ENCODE results near the gene RBFOX1.

The RBFOX1 gene

DNA sequence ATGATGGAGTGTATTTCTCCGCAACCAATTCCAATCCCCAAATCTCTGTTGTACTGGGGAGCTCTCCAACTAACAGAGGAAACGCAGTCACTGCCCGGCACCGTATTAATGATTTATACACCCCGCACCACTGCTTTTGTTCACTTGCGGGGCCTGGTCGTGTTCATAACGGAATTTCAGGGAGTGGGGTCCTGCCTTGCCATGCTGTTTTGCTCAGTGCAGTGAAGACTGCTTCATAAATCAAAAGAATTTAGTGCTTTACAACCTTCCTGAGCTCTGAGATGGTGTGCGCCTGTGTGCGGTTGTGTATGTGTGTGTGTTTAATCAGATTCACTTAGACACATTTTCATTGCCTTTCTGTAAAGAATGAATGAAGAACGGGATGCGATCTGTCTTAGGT, 18.5 kb upstream of the RBFOX1 start:
- H3K4me1 ChIP-seq, result no peaks in the 10 kb centered on the region
- H3K4me3 ChIP-seq, result no peak overlapping the region
- no peak overlapping the region for H3K9ac ChIP-seq
- no peaks in the 10 kb centered on the region for H3K9me3 ChIP-seq
- no peaks in the 10 kb centered on the region for H3K27me3 ChIP-seq
- no peaks in the 10 kb centered on the region for H4K20me1 ChIP-seq
- H3K36me3 ChIP-seq, result no peaks in the 10 kb centered on the region
- no peak overlapping the region for H3K4me2 ChIP-seq
- no peak for TF ChIP-seq Cebpa-rat (IDR thresholded peaks at IDR 0.05)
- no peak overlapping the region for H3K27ac ChIP-seq

GRCh38 chr16:7315813-7316212, 16.8 kb upstream of the RBFOX1 start:
- TF ChIP-seq Cebpa-rat (IDR thresholded peaks at IDR 0.05), result no peak
- H3K4me1 ChIP-seq, result no peaks in the 10 kb centered on the region
- no peaks in the 10 kb centered on the region for H3K36me3 ChIP-seq
- H3K4me2 ChIP-seq, result no peak overlapping the region
- no peaks in the 10 kb centered on the region for H3K9me3 ChIP-seq
- no peak overlapping the region for H3K9ac ChIP-seq
- H3K27me3 ChIP-seq, result no peaks in the 10 kb centered on the region
- no peak overlapping the region for H3K4me3 ChIP-seq
- H4K20me1 ChIP-seq, result no peaks in the 10 kb centered on the region
- H3K27ac ChIP-seq, result no peak overlapping the region

GRCh38 chr16:7316281-7316888, 16.3 kb upstream of the RBFOX1 start:
- Histone ChIP-seq H3K4me1 (peaks cover 4% of the 10 kb centered on the region), H4K20me1 (no peaks in the 10 kb centered on the region), H3K27ac (no peak overlapping the region), H3K36me3 (no peaks in the 10 kb centered on the region), H3K9ac (no peak overlapping the region), H3K4me3 (no peak overlapping the region), H3K9me3 (no peaks in the 10 kb centered on the region), H3K27me3 (no peaks in the 10 kb centered on the region), H3K4me2 (no peak overlapping the region)
- no peak for TF ChIP-seq Cebpa-rat (IDR thresholded peaks at IDR 0.05)

DNA sequence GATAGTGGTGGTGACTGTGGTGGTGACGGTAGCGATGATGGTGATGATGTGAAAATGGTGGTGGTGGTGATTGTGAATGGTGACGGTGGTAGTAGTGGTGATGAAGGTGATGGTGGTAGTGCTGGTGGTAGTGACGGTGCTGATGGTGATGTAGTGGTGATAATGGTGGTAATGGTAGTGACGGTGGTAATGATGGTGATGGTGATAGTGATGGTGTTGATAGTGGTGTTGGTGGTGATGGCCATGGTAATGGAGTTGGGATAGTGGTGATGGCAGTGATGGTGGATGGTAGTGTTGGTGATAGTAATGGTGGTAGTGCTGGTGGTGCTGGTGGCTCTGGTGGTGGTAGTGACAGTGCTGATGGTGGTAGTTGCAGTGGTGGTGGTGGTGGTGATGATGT, 14.7 kb upstream of the RBFOX1 start:
- Histone ChIP-seq H3K9me3 (no peaks in the 10 kb centered on the region), H3K4me2 (no peak overlapping the region), H3K4me3 (no peak overlapping the region), H3K4me1 (peaks cover 13% of the 10 kb centered on the region), H3K27ac (no peak overlapping the region), H3K9ac (no peak overlapping the region), H3K27me3 (no peaks in the 10 kb centered on the region), H4K20me1 (no peaks in the 10 kb centered on the region), H3K36me3 (no peaks in the 10 kb centered on the region)
- no peak for TF ChIP-seq Cebpa-rat (IDR thresholded peaks at IDR 0.05)

DNA sequence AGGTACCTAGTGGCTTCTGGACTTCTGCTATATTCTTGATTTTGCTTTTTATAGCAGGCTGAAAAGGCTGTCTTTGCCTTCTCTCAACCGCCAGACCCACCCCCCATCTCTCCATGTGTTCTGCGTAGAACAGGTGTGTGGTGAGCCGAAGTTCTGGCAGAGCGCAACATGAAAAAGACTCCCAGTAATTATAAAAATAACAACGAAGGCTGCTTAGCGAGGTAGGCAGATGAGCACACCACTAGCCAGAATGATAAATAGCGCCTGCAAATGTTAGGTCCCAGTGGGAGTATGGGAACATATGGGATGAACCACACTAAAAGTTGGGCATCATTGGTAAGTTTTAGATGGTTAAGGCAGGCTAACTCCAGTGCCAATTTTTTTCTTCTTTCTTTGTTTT, 14.0 kb upstream of the RBFOX1 start:
- no peaks in the 10 kb centered on the region for H3K9me3 ChIP-seq
- H3K4me3 ChIP-seq, result no peak overlapping the region
- no peak overlapping the region for H3K27ac ChIP-seq
- TF ChIP-seq Cebpa-rat (IDR thresholded peaks at IDR 0.05), result no peak
- H4K20me1 ChIP-seq, result no peaks in the 10 kb centered on the region
- H3K36me3 ChIP-seq, result no peaks in the 10 kb centered on the region
- no peak overlapping the region for H3K4me2 ChIP-seq
- no peaks in the 10 kb centered on the region for H3K27me3 ChIP-seq
- H3K4me1 ChIP-seq, result peaks cover 13% of the 10 kb centered on the region
- no peak overlapping the region for H3K9ac ChIP-seq

GRCh38 chr16:7319514-7319913, 13.1 kb upstream of the RBFOX1 start:
- Histone ChIP-seq H3K27ac (no peak overlapping the region), H3K4me3 (no peak overlapping the region), H3K27me3 (no peaks in the 10 kb centered on the region), H3K36me3 (no peaks in the 10 kb centered on the region), H4K20me1 (no peaks in the 10 kb centered on the region), H3K4me2 (no peak overlapping the region), H3K9me3 (no peaks in the 10 kb centered on the region), H3K9ac (no peak overlapping the region), H3K4me1 (peaks cover 13% of the 10 kb centered on the region)
- TF ChIP-seq Cebpa-rat (IDR thresholded peaks at IDR 0.05), result no peak

GRCh38 chr16:7321661-7322060, 11.0 kb upstream of the RBFOX1 start:
- Histone ChIP-seq H3K4me2 (peak overlapping the region; percentile 30; the same call in 1 of the 2 replicates), H3K9me3 (no peaks in the 10 kb centered on the region)

DNA sequence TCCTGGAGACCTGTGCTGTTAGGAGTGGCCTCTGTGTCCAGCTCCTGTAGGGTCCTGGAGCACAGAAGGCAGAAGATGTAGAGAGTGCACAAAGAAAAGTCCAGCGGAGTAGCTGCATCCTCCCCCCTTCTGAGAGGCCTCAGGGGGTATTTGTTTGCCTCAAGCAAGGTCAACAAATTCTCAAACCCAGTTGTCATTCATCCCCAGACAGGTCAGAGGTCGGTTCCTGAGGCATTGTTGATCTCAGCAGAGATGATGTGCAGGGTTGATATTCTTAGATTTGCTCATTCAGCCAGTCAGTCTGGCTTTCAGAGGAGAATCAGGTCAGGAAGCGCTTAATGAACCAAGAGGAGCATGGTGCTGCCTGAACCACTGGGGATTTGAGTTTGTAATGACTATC, 8.3 kb upstream of the RBFOX1 start:
- TF ChIP-seq Cebpa-rat (IDR thresholded peaks at IDR 0.05), result no peak
- no peaks in the 10 kb centered on the region for H3K27me3 ChIP-seq
- no peaks in the 10 kb centered on the region for H3K36me3 ChIP-seq
- H3K9me3 ChIP-seq, result no peaks in the 10 kb centered on the region
- H3K9ac ChIP-seq, result no peak overlapping the region
- H3K4me1 ChIP-seq, result peaks cover 13% of the 10 kb centered on the region
- H3K4me3 ChIP-seq, result no peak overlapping the region
- H3K4me2 ChIP-seq, result no peak overlapping the region
- no peak overlapping the region for H3K27ac ChIP-seq
- no peaks in the 10 kb centered on the region for H4K20me1 ChIP-seq

More at GRCh38 chr16:7321661-7322060, 11.0 kb upstream of the RBFOX1 start:
- no peak overlapping the region for H3K27ac ChIP-seq
- no peaks in the 10 kb centered on the region for H4K20me1 ChIP-seq
- H3K27me3 ChIP-seq, result no peaks in the 10 kb centered on the region
- TF ChIP-seq Cebpa-rat (IDR thresholded peaks at IDR 0.05), result no peak
- no peak overlapping the region for H3K4me3 ChIP-seq
- H3K36me3 ChIP-seq, result no peaks in the 10 kb centered on the region
- H3K4me1 ChIP-seq, result peaks cover 13% of the 10 kb centered on the region
- H3K9ac ChIP-seq, result no peak overlapping the region

DNA sequence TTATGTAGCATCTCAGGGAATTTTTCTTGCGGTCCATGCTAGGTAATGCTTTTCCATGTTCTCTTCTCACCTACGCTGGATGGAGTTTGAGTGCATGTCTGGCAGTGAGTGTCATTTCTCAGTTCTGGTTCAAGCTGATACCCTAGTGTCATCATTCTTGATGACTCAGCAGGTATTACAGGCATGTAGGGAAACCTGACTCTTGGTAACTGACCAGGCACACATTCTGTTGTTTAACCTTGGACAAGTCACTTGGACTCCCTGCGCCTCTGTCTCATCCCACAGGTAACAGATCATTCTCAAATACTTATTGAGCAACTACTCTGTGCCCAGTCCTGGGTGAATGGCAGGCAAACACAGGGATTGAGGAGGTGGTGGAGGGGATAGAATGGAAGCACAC, 6.8 kb upstream of the RBFOX1 start:
- Histone ChIP-seq H4K20me1 (no peaks in the 10 kb centered on the region), H3K27ac (no peak overlapping the region), H3K4me3 (no peak overlapping the region), H3K4me1 (peaks cover 13% of the 10 kb centered on the region), H3K9me3 (no peaks in the 10 kb centered on the region), H3K36me3 (no peaks in the 10 kb centered on the region), H3K27me3 (no peaks in the 10 kb centered on the region), H3K4me2 (no peak overlapping the region), H3K9ac (no peak overlapping the region)
- no peak for TF ChIP-seq Cebpa-rat (IDR thresholded peaks at IDR 0.05)

DNA sequence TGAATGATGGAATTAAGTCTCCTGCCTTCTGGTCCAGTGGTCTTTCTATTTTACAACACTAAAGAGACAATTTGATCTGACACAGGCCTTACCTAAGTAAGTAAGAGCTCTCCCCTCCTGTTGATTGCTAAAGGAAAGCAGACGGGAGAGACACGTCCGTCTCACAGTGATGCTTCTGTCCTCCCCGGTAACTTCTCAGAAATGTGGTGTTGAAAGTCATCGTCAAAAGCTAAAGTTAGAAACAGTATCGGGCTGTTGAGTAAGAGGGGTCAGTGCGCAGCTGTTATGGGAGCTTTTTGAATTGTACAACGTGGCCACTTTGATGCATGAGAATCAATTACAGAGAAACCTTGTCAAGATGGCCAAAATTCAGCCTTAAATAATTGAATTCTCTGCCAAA, 1.9 kb upstream of the RBFOX1 start:
- H3K9ac ChIP-seq, result no peak overlapping the region
- peaks cover 9% of the 10 kb centered on the region for H3K4me1 ChIP-seq
- H3K9me3 ChIP-seq, result no peaks in the 10 kb centered on the region
- H4K20me1 ChIP-seq, result no peaks in the 10 kb centered on the region
- TF ChIP-seq Cebpa-rat (IDR thresholded peaks at IDR 0.05), result no peak
- H3K4me3 ChIP-seq, result no peak overlapping the region
- no peaks in the 10 kb centered on the region for H3K27me3 ChIP-seq
- H3K27ac ChIP-seq, result no peak overlapping the region
- H3K4me2 ChIP-seq, result no peak overlapping the region
- H3K36me3 ChIP-seq, result no peaks in the 10 kb centered on the region

DNA sequence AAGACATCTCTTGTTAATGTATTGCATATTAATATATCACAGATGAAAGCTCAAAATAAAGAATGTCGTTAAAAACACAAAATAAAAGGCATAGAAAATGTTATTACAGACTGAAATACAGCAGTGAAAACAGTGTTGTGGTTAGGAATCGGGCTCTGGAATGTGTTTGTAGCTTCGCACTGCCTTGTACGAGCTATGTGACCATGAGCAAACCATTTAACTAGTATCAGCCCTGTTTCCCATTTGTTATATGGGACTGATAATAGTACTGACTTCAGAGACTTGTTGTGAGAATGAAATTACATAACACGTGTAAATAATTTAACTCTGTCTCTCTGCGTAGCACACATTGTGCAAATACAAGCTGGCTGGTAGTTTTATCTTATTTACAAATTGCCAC, 648 bp upstream of the RBFOX1 start:
- Histone ChIP-seq H3K9me3 (no peaks in the 10 kb centered on the region), H3K4me1 (peaks cover 9% of the 10 kb centered on the region), H3K9ac (no peak overlapping the region), H3K27me3 (no peaks in the 10 kb centered on the region), H3K4me2 (no peak overlapping the region), H3K4me3 (no peak overlapping the region), H3K36me3 (no peaks in the 10 kb centered on the region), H3K27ac (no peak overlapping the region), H4K20me1 (no peaks in the 10 kb centered on the region)
- no peak for TF ChIP-seq Cebpa-rat (IDR thresholded peaks at IDR 0.05)
